GM12878 (cell line): Measurements from ENCODE around the gene APOM. TPM values are rescaled to one million over a fixed set of nuclear protein-coding genes. Genes with fewer than 3 reads are reported as not detected.

Experiments
- ATAC-seq: fragments of 200-7000 bp; cut with Tn5 transposase; 3 replicates; pipeline ENCODE4 v1.9.1; 2020; ENCODE audit warnings: mild to moderate bottlenecking, moderate library complexity
- BruUV-seq: library from RNA; stranded (reverse); fragments of 400-500 nt; replicated peaks from 2 replicates; lab custom pipeline; 2021; lab: Mats Ljungman, UMichigan
- CTCF ChIA-PET: fragments of 300-600 bp; sonication (Branson Sonifier 250); formaldehyde crosslinking; extraction: SDS; loops from one replicate; lab custom pipeline; 2021; ENCODE audit warnings: inconsistent platforms; lab: Yijun Ruan, JAX
- POLR2A ChIA-PET: fragments of 350-600 bp; formaldehyde crosslinking; extraction: SDS; loops from one replicate; lab custom pipeline; 2021; ENCODE audit warnings: inconsistent platforms; lab: Charles Lee
- RAD21 ChIA-PET: fragments of 300-600 bp; sonication (Branson Sonifier 250); formaldehyde crosslinking; loops from one replicate; lab custom pipeline; 2023; ENCODE audit warnings: antibody characterized with exemption; ENCODE audit not compliant: unreplicated experiment; lab: Charles Lee
- SMC1A ChIA-PET: fragments of 300-600 bp; sonication (Branson Sonifier 250); formaldehyde crosslinking; loops from one replicate; lab custom pipeline; 2023; ENCODE audit not compliant: unreplicated experiment, uncharacterized antibody; lab: Charles Lee
- DNase-seq: peaks from one replicate; pipeline ENCODE4 v3.0.0-alpha.2; 2011; ENCODE audit warnings: low read depth, low spot score
- FAIRE-seq: peaks from 3 replicates; lab custom pipeline; 2011; peaks lifted over from hg19 to GRCh38; lab: Jason Lieb, UNC
- H2AFZ ChIP-seq: 2 replicates; pipeline ENCODE4 v1.6.0; 2011; ENCODE audit warnings: low read depth, low read length, control low read depth; ENCODE audit not compliant: control insufficient read depth
- H3K27ac ChIP-seq: 2 replicates; pipeline ENCODE4 v1.5.1; 2011; ENCODE audit warnings: control low read depth; ENCODE audit not compliant: control insufficient read depth, insufficient read depth
- H3K27me3 ChIP-seq, 2 experiments: replicated peaks in 1 of 2; 2 replicates each; pipeline versions ENCODE4 v1.6.0 to v1.6.1; 2011; ENCODE audit warnings: low read length in 1 of 2; ENCODE audit not compliant: control insufficient read depth in 2 of 2, insufficient read depth in 2 of 2
- H3K36me3 ChIP-seq, 2 experiments: 2 replicates each; pipeline ENCODE4 v1.5.1; 2011; ENCODE audit warnings: low read length in 1 of 2; ENCODE audit not compliant: control insufficient read depth in 2 of 2, insufficient read depth in 2 of 2
- H3K4me1 ChIP-seq: 2 replicates; pipeline ENCODE4 v1.6.1; 2011; ENCODE audit warnings: mild to moderate bottlenecking, low read length, moderate library complexity, mixed read lengths; ENCODE audit not compliant: control insufficient read depth, insufficient read depth
- H3K4me2 ChIP-seq: 2 replicates; pipeline ENCODE4 v1.6.0; 2011; ENCODE audit warnings: control low read depth; ENCODE audit not compliant: control insufficient read depth, insufficient read depth
- H3K4me3 ChIP-seq: fragments of 200-600 bp; sonication (generic); 2 replicates; pipeline ENCODE4 v1.5.1; 2016
- H3K79me2 ChIP-seq: 2 replicates; pipeline ENCODE4 v1.6.0; 2011; ENCODE audit warnings: low read length; ENCODE audit not compliant: control insufficient read depth, insufficient read depth
- H3K9ac ChIP-seq: 2 replicates; pipeline ENCODE4 v1.8.0; 2011; ENCODE audit warnings: low read length, control low read depth, mixed read lengths; ENCODE audit not compliant: control insufficient read depth, insufficient read depth
- H3K9me3 ChIP-seq: replicated peaks from 3 replicates; pipeline ENCODE4 v1.5.1; 2011; ENCODE audit warnings: mild to moderate bottlenecking, low read length; ENCODE audit not compliant: control insufficient read depth, insufficient read depth
- H4K20me1 ChIP-seq: 2 replicates; pipeline ENCODE4 v1.6.0; 2011; ENCODE audit not compliant: control insufficient read depth, insufficient read depth
- BACH1 ChIP-seq: fragments of 450-650 bp; IDR thresholded peaks from 2 replicates; pipeline ENCODE4 v1.6.1; 2017; ENCODE audit warnings: mild to moderate bottlenecking, borderline replicate concordance
- E2F4 ChIP-seq: IDR thresholded peaks from 2 replicates; pipeline ENCODE4 v1.6.1; 2012; ENCODE audit warnings: low read depth, low read length, improper control_type of control experiment
- E4F1 ChIP-seq: fragments of 450-650 bp; IDR thresholded peaks from 2 replicates; pipeline ENCODE4 v1.6.1; 2018; ENCODE audit warnings: borderline replicate concordance, mild to moderate bottlenecking; ENCODE audit not compliant: partially characterized antibody
- EP300 ChIP-seq, 2 experiments: fragments of 150-350 bp in 1 of 2; IDR thresholded peaks; 2 replicates each; pipeline ENCODE4 v1.6.1; 2011 to 2012; ENCODE audit warnings: low read depth in 2 of 2, low read length in 2 of 2, borderline replicate concordance in 1 of 2, improper control_type of control experiment in 1 of 2, inconsistent platforms in 1 of 2; ENCODE audit not compliant: control insufficient read depth in 1 of 2
- JUND ChIP-seq: IDR thresholded peaks from 2 replicates; pipeline ENCODE4 v1.6.1; 2012; ENCODE audit warnings: low read depth, mild to moderate bottlenecking, low read length, improper control_type of control experiment, moderate library complexity
- KLF5 ChIP-seq: fragments of 450-650 bp; IDR thresholded peaks from 2 replicates; pipeline ENCODE4 v1.6.1; 2014; ENCODE audit warnings: mild to moderate bottlenecking; ENCODE audit not compliant: partially characterized antibody
- MYB ChIP-seq: fragments of 150-350 bp; IDR thresholded peaks from 2 replicates; pipeline ENCODE4 v1.6.1; 2014; ENCODE audit warnings: mild to moderate bottlenecking, low read depth, low read length, borderline replicate concordance
- PAX8 ChIP-seq: fragments of 450-650 bp; IDR thresholded peaks from 2 replicates; pipeline ENCODE4 v1.6.1; 2017; ENCODE audit warnings: mild to moderate bottlenecking, moderate library complexity
- SIX5 ChIP-seq: IDR thresholded peaks from 2 replicates; pipeline ENCODE4 v1.6.1; 2011; ENCODE audit warnings: mild to moderate bottlenecking, low read depth, low read length, moderate library complexity; ENCODE audit not compliant: severe bottlenecking
- SMAD5 ChIP-seq: IDR thresholded peaks from 2 replicates; pipeline ENCODE4 v1.6.1; 2016; ENCODE audit warnings: antibody characterized with exemption, low read depth
- TCF7 ChIP-seq: IDR thresholded peaks from 2 replicates; pipeline ENCODE4 v1.6.1; 2014; ENCODE audit warnings: antibody characterized with exemption, borderline replicate concordance
- USF2 ChIP-seq: IDR thresholded peaks from 2 replicates; pipeline ENCODE4 v1.6.1; 2011; ENCODE audit warnings: low read depth, low read length, improper control_type of control experiment, borderline replicate concordance
- YBX1 ChIP-seq: fragments of 450-650 bp; IDR thresholded peaks from 2 replicates; pipeline ENCODE4 v1.6.1; 2016; ENCODE audit warnings: antibody characterized with exemption
- ZBED1 ChIP-seq: IDR thresholded peaks from 2 replicates; pipeline ENCODE4 v1.6.1; 2016; ENCODE audit warnings: borderline replicate concordance
- ZZZ3 ChIP-seq: IDR thresholded peaks from 2 replicates; pipeline ENCODE4 v1.6.1; 2011; ENCODE audit warnings: low read depth; ENCODE audit not compliant: control insufficient read depth, insufficient read length
- WGBS: methylation state at CpG from one replicate; pipeline ENCODE4 v1.1.6; 2016; ENCODE audit warnings: low lambda C conversion rate; ENCODE audit not compliant: insufficient replicate concordance, insufficient coverage; ENCODE audit errors: missing lambda C conversion rate; 5-methylcytosine and 5-hydroxymethylcytosine counted together
- in situ Hi-C: fragments of 300-500 bp; cut with MboI; formaldehyde crosslinking; loops from 9 replicates; pipeline ENCODE4 v1.14.3; 2018; ENCODE audit warnings: mixed read lengths
- intact Hi-C: fragments of 100-400 bp; cut with micrococcal nuclease; formaldehyde crosslinking; loops from one replicate; pipeline ENCODE4 v1.14.2; 2022; ENCODE audit not compliant: unreplicated experiment
- polyA plus RNA-seq, 11 experiments: library from polyadenylated mRNA; depleted of rRNA in 4 of 11; unstranded in 6 of 11; stranded (reverse) in 5 of 11; fragments of >200 nt; fragmentation: Nextera tagmentation in 4 of 11; fragmentation: Illumina TruSeq in 1 of 11; extraction: Ambion mirVana in 4 of 11; extraction: Trizol in 1 of 11; gene quantifications; 1 replicate in 1 of 11; 2 replicates in 10 of 11; pipeline versions ENCODE4 v1.2.1 to v1.2.3, GENCODE V29; 2011 to 2016; ENCODE audit warnings: inconsistent platforms in 2 of 11, missing spikeins in 2 of 11, low read depth in 1 of 11
- total RNA-seq, 4 experiments: library from RNA; depleted of rRNA in 3 of 4; stranded (reverse); fragments of >200 nt in 3 of 4; fragmentation: Illumina TruSeq in 1 of 4; extraction: Trizol in 1 of 4; gene quantifications; 2 replicates each; pipeline versions ENCODE4 v1.2.1 to v1.2.3, GENCODE V29; 2013 to 2021

APOM gene
- total and polyA plus RNA-seq, 10 of the 15 experiments (the other 5 are each of a cell fraction or from before 2014, with no cell fraction given) = 4.0 to 14.1 (median 7.1) TPM

- Histone ChIP-seq H3K4me2 (peak overlapping the region; percentile 81), H2AFZ (peak overlapping the region; percentile 57; the same call in 1 of the 2 replicates), H3K36me3 (peaks cover 0 to 5% of the 10 kb centered on the region in 2 experiments; a peak in 2 of 4 replicates), H3K9me3 (no peaks in the 10 kb centered on the region), H3K9ac (peak overlapping the region; percentile 69), H3K27me3 (no peaks in the 10 kb centered on the region), H3K79me2 (peaks cover 17% of the 10 kb centered on the region), H3K4me3 (peak overlapping the region; percentile 96), H4K20me1 (no peaks in the 10 kb centered on the region), H3K4me1 (peaks cover 9% of the 10 kb centered on the region; the same call in 1 of the 2 replicates), H3K27ac (peak overlapping the region; percentile 91)
- CTCF ChIA-PET = interaction anchor here (0.6 to 1.3 kb wide), 4 partner anchors 32 to 103 kb away, joined by 3 to 4 read pairs (median 4); no protein-coding TSS in a partner anchor
- in situ Hi-C loops = no loop called here
- FAIRE-seq = no peak
- ATAC-seq = no peak
- POLR2A ChIA-PET = interaction anchor here (1.4 to 3.2 kb wide), 6 partner anchors 36 to 196 kb away, joined by 3 to 23 read pairs (median 8); partner anchors contain the start of genes CLIC1, DDX39B, EHMT2 and GPANK1
- intact Hi-C loops = loop anchor here (2.0 kb wide), 1 partner anchor 37 kb away; no protein-coding TSS in a partner anchor
- no TSS peak for BruUV-seq
- no peak for DNase-seq
- RAD21 ChIA-PET = interaction anchor here (1.4 kb wide), 1 partner anchor 29 kb away, joined by 4 read pairs; no protein-coding TSS in a partner anchor
- SMC1A ChIA-PET = interaction anchor here (0.7 to 3.1 kb wide), 5 partner anchors 11 to 428 kb away, joined by 3 to 18 read pairs (median 3); partner anchors contain the start of genes CLIC1 and DDX39B
- WGBS = 21% methylated on average over 7 of the region's 7 CpGs
- TF ChIP-seq ZZZ3 (no peak), SMAD5 (no peak), USF2 (no peak), ZBED1 (no peak), PAX8 (no peak), BACH1 (no peak), MYB (no peak), YBX1 (no peak), E2F4 (no peak), SIX5 (no peak), TCF7 (no peak), KLF5 (no peak), E4F1 (no peak), JUND (no peak), EP300 (IDR thresholded peaks at IDR 0.05; ENCODE audit: borderline replicate concordance in 1 of 2, control insufficient read depth in 1 of 2, low read depth in 2 of 2, low read length in 2 of 2) (no peak)
These were observed 46.1 kb downstream of the APOM start for GRCh38 chr6:31701666-31702404.
